GM19395 (cell line): ENCODE data around the gene DENND1A.
"Not testable (repeated sequence)": the region's sequence is repeated elsewhere in the genome, so short reads cannot be mapped to it uniquely, and the experiment has no call there.

ENCODE experiments used
- ATAC-seq: cut with Tn5 transposase; IDR thresholded peaks from one replicate; pipeline ENCODE4 v1.9.1; 2021; ENCODE audit warnings: mild to moderate bottlenecking, moderate library complexity; ENCODE audit not compliant: unreplicated experiment

Gene DENND1A

DNA sequence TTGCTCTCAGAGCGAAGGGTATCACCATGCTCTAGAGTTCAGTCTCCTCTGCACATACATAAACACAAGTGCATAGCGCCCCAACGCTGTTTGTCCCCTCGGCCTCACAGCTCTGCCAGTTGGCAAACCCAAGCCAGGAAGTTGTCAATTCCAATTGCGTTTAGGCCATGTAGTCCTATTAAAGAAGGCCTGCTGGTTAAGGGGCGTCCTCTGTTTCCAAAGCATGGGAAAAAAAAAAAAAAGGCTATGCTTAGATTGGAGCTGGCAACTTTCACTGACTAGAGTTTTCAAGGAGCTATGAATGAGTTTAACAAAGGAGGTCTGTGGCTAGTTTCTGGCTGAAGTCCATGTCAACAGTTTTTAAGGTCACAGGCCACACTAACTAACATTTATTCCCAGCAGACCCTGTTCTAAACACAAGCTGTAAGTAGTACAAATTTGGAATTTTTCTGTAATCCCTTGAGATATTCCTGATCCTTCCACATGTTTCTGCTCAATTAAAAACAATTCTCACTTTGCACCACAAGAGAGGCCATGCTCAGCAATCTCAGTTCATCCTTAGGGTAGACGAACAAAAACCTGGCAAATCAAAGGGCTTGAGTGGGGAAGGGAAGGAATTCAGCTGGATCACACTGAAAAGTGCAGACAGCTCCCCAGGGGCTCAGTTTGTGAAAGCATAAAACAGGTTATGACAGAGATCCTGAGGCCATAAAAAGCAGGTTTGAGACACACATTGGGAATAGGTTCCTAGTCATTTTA lies 187.7 kb downstream of the DENND1A start:
- no peak for ATAC-seq

DNA sequence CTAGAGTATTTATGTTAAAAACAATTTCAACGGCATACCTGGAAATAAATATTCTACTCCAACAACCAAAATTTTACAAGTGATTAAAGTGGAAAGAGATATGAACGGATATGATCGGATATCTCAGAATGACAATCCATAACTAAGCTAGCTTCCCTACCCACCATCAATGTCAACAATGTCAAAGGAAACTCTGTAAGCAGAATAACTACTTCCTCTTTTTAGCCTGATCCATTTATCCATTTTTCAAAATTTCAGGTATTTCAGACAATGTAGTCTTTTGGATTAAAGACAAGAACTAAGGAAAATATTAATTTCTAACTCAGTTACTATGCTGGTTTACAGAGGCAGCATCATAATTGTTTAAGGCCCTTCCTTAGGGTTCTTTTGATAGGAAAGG lies 188.7 kb downstream of the DENND1A start:
- ATAC-seq = no peak

DNA sequence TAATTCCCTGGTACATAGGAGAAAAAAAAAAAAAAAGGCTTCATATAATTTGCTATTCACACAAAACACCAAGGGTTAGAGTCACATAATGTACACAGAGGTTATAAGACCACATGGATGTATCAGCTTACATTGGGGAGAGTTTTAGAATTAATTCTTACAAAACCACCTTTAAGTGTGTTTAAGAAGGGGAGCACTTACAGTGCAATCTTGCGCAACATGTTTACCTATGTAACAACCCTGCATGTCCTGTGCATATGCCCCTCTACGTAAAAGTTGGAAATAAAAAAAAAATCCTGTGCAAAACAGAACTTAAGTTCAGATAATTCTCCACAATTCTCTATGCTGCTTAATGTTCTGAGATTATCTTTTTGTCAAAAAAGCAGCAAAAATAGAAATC lies 190.0 kb downstream of the DENND1A start:
- no peak for ATAC-seq

DNA sequence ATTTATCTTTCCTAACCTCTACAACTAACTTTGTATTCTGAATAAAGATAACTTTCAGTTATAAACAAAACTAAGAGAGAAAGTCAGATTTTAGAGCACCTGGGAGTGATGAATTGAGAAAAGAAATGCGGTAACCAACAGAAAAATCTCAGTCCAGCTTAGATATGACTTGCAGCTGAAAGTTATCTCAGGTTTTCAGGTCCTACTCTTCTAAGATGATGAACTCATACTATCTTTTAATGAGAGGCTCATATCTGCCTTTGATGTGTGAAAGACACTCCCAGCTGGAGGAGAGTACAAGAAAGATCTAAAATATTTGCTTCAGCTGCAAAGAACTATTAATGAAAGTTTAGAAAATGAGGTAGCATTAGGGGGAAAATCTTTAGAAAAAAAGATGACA lies 190.5 kb downstream of the DENND1A start:
- no peak for ATAC-seq

- ATAC-seq = no peak
Observed at GRCh38 chr9:123738648-123739047, 191.3 kb downstream of the DENND1A start.

- no peak for ATAC-seq
Observed at GRCh38 chr9:123735376-123735775, 194.6 kb downstream of the DENND1A start.

GRCh38 chr9:123728571-123728970 lies 201.4 kb downstream of the DENND1A start:
- not testable (repeated sequence) for ATAC-seq

DNA sequence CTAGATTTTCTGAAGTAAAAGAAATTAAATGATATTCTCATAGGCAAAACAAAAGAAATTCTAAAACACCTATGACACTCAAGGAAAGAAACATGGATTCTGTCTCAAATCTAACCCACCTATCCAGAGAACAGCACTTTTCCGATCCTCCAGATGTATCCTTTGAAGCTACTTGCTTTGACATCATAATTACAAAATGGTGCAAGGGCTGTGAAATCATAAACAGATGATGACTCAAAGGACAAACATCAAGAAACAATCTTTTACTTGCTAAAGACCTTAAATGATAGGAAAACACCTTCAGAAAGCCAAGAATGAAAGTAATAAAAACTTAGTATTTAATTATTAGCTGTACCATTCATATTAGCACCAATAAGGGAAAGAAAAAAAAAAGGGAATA lies 202.6 kb downstream of the DENND1A start:
- no peak for ATAC-seq

- no peak for ATAC-seq
Observed at GRCh38 chr9:123725389-123725788, 204.5 kb downstream of the DENND1A start.

DNA sequence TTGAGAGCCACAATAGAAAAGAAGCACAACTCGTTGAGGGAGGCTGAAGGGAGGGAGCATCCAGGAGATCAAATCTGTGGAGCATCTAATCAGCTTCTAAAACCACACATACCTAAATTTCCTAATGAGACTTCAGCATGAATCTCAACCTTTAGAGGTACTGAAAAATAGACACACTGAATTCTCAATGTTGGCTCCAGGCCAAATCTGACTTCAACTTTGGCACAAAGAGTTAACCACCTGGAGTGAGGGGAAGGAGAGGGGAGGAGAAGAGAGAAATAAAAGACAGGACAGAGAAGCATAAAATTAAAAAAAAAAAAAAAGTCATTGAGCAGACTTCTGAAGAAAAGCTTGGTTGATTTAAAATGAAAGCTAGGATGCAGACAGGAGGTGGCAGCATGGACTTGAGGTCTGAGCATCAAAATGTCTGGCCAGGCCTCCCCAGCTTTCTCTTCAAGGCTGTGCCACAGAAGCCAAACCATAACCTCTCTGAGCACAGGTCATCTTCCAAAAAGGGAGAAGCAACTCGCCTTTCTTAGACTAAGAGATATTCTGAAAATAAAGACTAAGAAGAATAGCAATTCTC lies 205.6 kb downstream of the DENND1A start:
- no peak for ATAC-seq

DNA sequence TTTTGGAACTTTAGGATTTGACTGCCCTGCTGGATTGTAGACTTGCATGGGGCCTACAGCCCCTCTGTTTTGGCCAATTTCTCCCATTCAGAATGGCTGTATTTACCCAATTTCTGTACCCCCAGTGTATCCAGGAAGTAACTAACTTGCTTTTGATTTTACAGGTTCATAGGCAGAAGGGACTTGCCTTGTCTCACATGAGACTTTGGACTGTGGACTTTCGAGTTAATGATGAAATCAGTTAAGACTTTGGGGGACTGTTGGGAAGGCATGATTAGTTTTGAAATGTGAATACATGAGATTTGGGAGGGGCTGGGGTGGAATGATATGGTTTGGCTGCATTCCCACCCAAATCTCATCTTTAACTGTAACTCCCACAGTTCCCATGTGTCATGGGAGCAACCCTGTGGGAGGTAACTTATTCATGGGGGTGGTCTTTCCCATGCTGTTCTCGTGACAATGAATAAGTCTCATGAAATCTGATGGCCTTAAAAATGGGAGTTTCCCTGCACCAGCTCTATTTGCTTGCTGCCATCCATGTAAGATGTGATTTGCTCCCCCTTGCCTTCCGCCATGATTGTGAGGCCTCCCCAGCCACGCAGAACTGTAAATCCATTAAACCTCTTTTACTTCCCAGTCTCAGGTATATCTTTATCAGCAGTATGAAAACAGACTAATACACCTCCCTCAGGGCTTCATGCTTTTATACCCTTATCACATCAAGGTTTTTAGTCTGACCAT lies 206.6 kb downstream of the DENND1A start:
- no peak for ATAC-seq

DNA sequence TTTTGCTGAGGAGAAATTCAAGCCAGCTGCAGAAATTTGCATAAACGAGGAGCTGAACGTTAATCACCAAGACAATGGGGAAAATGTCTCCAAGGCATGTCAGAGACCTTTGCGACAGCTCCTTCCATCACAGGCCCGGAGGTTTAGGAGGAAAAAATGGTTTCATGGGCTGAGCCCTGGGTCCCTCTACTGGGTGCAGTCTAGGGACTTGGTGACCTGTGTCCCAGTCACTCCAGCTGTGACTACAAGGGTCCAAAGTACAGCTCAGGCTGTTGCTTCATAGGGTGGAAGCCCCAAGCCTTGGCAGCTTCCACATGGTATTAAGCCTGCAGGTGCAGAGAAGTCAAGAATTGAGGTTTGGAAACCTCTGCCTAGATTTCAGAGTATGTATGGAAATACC lies 207.5 kb downstream of the DENND1A start:
- ATAC-seq = no peak

DNA sequence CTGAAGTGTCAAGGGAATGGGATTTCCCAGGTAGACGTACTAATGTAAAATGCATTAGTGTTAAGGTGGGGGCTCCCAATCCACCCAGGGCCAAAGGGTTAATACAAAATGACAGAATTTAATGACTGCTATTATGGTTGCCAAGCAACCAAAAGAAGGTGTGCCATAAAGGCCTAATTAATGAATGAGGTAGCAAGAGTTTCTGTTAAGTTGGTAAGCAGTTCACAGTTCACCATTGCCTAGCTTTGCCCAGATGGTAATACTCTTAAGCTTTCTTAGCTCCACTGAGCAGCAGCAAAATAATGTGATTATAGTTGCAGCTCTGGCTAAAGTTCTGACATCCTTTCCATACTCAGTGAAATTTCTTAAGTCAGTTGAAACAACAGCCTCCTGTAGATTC lies 211.7 kb downstream of the DENND1A start:
- ATAC-seq = no peak

DNA sequence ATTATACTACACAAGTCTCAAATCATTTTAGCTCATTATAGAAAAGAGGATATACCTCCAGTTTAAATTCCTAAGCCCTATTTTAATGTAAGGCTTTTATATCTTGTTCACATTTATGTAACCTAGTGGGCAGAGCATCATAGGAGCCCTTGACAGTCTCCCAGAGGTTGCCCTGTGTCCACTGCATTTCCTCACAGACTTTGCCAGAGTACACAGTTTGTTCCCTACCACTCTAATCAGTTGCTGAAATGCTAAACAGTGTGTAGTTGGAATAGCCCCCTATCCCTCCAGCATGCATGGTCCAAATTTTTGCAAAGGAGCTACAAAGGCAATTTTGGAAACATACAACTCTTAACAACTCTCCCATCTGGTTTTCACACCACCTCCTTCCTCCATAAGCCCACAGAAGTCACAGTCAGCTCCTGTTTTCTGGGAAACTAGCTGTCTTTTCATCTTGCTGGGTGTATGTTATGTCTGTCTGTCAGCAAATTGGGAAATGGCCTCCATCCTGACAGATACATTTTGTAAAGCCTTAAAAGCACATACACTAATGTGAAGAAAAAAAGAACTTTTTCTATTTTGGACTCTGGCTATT lies 212.2 kb downstream of the DENND1A start:
- ATAC-seq = no peak

DNA sequence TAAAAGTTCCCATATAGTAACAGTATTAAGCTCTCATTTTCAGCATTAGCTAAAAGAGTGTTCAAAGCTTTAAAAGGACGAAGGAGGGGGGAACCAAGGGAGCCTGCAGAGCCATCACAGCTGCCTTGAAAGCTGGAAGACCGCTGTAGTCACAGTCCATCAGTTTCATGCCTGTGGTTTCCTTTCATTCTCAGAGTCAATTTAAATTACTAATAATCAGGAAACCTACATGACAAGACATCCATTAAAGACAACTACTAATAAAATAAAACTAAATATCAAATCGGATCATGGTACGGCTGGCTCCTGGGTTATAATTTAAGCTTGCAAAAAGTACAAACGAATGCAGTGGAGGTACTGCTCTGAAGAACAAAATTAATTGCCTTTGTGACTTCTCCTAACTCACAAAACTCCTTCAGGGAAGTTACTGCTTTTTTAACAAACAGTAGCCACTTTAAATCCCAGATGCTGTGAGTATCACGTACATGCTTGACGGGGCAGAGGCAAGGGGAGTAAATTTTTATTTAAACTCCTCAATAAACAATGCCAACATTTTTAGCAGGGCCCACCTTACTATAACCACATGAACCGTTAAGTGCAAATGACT lies 213.5 kb downstream of the DENND1A start:
- ATAC-seq = peak; percentile 63

GRCh38 chr9:123715258-123715657 lies 214.7 kb downstream of the DENND1A start:
- ATAC-seq = no peak

GRCh38 chr9:123713282-123713681 lies 216.6 kb downstream of the DENND1A start:
- no peak for ATAC-seq

- ATAC-seq = no peak
Observed at GRCh38 chr9:123712399-123712798, 217.5 kb downstream of the DENND1A start.

- ATAC-seq = no peak
Observed at GRCh38 chr9:123710299-123710698, 219.6 kb downstream of the DENND1A start.

- ATAC-seq = no peak
Observed at GRCh38 chr9:123702483-123702882, 227.4 kb downstream of the DENND1A start.

GRCh38 chr9:123697686-123698085 lies 232.2 kb downstream of the DENND1A start:
- ATAC-seq = peak; percentile 67
